Nucleus accumbens (tissue), 56 donors: Measurements from ENCODE around the gene MROH2A.

Source experiments
- DNase-seq, 56 donors: peaks; one replicate each; lab custom pipeline; 2025; lab: John Stamatoyannopoulos, UW

Gene MROH2A

DNA sequence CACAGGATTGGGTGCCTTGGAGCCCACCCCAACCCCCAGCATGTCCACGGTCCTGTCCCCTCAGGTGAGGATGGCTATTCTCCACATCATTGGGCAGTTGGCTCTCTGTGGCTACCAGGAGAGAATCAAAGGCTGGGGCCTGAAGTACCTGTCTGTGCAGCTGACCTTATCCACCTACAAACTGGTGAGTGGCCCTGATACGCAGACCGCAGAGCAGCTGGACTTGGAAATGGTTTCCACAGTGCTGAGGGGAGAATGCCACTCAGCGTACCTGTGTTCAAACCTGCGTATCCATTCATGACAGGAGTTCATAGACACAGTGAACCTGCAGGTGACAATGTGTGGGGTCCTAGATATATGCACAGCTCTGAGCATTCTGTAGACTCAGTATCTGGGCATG lies 21.6 kb downstream of the MROH2A start:
- no peak for DNase-seq

DNA sequence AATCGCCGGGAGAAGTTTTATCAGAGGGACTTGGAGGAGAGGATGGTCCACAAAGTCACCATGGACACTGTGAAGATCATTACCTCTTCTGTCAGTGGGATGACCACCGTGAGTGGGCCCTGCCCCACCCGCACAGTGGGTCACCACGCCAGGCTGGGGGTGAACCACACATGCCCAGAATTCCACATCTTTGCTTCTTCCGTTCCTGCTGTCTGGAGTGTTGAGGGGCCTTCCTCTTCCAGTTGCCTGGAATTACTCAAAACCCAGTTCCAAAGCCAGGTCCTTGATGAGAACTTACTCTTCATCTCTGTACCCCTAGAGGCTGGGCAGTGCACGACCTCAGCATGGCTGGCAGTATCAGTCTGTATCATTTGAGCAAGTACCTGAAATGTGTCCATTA lies 22.1 kb downstream of the MROH2A start:
- no peak for DNase-seq

DNA sequence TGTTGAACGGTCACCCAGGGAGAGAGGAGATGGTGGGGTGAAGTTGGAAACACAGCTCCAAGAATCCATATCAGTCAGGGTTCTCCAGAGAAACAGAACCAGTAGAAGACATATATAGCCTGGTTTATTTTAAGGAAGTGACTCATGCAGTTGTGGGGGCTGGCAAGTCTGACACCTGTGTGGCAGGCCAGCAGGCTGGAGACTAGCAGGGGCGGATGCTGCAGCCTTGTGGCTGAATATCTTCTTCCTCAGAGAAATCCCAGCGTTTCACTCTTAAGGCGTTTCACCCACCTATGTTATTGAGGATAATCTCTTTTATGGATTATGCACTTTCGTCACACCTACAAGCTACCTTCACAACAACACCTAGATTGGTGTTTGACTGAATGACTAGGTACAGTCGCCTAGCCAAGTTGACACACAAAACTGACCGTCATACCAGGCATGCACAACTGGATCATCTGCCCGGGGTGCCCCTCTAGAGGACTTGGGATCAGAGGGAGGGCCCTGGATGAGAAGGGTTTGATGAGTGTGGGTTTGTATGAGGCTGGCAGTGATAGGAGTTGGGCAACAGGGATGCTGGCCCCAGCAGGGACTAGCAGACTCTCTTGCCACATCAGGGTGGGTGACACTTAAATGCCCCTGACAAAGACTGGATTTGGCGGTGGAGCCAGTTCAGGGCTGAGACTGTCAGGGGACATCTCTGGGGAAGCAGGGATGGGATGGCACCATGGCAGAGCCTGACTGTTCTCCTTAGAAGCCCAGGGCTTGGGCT lies 23.4 kb downstream of the MROH2A start:
- DNase-seq = peak in 7 of 56 donors; percentile 4 to 13 (median 10)

DNA sequence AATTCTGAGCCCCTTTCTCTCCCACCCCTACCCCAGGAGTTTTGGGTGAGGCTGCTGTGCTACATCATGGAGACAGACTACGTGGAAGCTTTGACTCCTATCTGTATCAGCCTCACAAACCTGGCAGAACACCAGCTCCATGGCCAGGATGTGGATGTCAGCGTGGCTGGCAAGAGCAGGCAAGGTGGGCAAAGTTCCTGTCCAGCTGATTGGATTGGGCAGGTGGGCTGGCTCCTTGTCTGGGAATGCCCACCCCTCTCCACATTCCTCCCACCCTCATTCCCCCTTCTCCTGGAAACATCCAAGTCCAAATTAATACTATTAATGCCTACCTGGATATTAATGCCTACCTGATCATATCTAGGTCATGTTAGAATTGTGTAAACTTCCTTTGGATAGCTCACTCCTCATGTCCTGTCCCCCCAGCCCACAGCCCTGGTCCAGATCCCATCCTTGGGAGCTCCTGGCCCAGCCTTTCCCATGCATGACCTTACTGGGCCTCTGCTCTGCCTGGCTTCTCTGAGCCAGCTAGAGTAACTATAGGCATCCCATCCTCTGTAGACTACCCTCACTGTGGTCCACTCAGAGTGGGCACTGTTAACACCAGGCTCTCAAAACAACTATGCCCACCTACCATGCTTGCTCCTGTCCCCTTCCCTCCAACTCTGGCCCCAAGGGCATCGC lies 24.1 kb downstream of the MROH2A start:
- no peak for DNase-seq

DNA sequence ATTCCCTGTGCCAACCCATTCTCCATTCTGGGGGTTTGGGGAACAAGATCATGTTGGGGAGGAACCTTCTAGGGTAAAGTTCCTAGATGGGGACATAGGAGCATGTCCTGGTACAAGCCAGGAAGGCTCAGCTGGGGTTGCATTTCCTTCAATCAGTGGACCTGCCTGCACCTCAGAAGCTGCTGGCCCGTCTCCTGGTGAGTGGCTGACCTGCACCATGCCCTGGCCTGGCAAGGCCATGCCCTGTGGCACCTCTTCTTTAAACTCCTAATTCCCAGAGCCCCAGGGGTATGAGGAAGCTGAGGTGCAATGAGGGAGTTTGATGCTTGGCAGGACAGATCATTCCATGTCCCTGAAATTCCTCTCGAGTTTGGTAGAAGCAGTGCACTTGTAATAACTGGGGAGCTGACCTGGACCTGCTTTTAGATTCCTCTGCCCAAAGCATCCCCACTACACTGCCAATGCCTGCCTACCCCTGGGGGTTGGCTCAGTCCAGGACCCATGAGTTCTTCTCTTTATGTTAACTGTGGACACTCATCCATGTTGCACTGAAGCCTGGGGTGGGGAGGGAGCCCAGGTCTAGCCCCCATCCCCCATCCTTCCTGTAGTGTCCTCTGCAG lies 25.3 kb downstream of the MROH2A start:
- DNase-seq = no peak

DNA sequence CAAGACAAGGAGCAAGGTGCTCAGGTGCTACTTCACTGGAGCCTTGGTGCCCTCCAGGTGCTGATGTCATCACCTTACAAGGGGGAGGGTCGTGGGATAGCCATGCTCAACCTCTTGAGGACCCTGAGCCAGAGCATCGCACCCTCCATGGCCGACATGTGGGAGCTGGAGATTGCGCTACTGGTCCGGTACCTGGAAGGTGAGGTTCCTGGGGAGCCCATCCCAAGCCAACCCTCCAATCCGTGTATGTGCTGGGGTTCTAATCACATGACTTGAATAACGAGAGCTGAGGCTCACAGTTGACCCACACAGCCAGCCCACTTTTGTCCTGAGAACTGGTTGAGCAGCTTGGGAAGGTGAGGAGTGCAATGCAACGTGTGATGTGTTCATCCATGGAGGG lies 25.9 kb downstream of the MROH2A start:
- no peak for DNase-seq

DNA sequence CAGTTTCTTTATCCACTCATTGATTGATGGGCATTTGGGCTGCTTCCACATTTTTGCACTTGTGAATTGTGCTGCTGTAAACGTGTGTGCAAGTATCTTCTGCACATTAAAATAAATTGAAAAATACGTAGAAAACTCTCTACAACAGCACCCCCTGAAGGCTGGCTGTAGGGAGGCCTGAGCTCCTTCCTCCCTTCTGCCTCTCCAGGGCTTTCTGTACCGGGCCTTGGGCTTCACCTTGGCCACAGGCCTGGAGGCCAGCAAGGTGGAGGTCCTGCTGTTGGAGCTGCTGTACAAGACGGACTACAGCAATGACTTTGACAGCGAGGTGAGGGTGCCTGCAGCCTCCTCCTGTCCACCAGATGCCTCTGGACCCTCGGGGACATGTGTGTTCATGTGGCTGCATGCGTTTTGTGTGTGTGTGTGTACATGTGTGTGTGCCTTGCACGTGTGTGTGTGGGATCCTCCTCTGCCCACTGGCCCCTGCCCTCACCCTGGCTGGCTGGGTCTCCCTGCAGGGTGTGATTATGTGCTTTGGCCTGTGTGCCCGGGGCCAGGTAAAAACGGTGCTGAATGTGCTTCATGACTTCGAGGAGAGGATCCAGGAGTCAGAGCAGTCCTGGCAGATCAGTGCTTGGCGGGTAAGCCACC lies 29.2 kb downstream of the MROH2A start:
- DNase-seq = no peak

DNA sequence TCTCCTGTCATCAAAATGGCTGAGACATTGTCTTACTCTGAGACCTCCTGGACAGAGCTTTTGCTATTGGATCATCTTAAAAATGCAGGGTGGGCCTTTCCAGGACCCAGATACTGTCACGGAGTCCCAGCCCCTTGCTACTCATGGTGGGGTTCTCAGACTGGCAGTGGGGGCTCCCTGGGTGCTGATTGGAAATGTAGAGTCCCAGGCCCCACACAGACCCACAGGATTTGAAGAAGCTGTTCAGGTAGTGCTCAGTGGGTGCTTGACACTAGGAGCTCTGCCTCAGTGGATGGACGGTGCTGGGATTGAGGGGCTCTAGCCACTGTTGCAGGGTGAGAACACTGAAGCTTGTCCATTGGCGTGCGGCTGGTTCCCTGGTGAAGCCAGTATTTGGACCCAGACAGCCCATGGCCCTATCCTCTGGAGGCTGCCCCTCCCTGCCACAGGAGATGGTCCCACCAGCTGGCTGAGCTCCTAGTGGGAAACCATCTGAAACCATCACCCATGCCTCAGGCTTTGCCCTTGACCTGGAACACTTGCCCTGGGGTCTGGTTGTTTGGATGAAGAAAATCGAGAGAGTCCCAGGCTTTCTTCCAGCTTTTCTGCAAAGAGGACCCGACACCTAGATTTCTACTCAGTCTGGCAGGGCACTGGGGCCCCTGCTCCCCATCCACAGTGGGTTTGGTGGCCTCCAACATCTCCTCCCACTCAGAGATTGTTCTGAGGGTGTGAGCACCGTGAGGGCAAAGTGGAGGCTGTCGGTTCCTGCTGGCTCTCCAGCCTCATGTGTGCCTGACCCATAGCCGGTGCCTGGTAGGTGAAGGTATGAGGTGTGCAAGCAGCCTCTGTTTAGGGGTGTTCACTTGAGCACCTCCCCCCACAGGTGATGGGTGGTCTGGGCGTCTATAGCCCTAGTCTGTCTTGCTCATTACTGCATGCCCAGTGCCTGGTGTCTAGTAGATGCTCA lies 30.1 kb downstream of the MROH2A start:
- DNase-seq = no peak

DNA sequence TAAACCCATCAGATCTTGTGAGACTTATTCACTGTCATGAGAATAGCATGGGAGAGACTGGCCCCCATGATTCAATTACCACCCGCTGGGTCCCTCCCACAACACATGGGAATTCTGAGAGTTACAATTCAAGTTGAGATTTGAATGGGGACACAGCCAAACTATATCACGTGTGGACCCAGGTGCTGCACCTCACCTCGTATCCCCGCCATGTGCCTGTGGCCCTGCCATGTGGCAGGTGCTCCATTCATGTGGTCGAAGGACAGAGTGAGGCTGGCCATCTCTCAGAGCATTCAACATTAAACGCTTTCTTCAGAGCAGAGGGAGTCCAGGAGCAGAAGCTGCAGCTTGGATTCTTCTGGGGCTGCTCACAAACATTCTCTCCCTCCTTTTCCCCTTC lies 32.3 kb downstream of the MROH2A start:
- DNase-seq = no peak

DNA sequence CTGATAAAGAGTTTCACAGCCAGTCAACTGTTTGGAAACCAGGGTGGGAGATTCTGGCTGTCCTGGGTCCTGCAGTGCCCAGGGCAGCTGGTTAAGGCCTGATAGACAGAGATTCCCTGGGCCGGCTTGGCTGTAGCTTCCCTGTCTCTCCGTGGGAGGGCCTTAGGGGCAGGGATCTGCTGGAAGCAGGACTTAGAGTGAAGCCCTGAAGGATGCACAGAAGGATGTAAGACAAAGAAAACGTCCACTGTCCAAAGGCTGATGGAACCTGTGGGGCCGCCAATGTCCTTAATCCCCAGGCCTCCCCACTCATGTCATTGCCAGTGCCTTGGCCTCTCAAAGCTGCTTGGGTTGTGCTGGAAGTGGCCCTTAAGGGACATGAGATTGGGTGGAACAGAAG lies 33.0 kb downstream of the MROH2A start:
- DNase-seq = no peak

DNA sequence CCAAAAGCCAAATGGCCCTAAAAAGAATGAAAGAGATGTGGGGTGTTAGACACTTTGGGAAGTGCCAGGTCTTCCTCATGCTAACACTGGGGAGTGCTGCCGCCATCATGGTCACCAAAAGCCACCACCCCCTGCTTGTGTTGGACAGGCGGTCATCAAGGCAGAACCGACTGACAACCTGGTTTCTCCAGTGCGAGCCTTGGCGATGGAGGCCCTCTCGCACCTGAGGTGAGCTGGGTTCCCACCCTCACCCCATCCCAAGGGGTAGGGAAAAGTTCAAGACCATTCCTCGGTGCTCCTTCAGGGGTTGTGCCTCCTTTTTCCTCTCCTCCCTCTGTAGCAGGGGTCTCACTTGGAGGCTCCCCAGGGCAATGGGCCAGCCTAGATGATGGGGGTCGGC lies 33.6 kb downstream of the MROH2A start:
- no peak for DNase-seq

DNA sequence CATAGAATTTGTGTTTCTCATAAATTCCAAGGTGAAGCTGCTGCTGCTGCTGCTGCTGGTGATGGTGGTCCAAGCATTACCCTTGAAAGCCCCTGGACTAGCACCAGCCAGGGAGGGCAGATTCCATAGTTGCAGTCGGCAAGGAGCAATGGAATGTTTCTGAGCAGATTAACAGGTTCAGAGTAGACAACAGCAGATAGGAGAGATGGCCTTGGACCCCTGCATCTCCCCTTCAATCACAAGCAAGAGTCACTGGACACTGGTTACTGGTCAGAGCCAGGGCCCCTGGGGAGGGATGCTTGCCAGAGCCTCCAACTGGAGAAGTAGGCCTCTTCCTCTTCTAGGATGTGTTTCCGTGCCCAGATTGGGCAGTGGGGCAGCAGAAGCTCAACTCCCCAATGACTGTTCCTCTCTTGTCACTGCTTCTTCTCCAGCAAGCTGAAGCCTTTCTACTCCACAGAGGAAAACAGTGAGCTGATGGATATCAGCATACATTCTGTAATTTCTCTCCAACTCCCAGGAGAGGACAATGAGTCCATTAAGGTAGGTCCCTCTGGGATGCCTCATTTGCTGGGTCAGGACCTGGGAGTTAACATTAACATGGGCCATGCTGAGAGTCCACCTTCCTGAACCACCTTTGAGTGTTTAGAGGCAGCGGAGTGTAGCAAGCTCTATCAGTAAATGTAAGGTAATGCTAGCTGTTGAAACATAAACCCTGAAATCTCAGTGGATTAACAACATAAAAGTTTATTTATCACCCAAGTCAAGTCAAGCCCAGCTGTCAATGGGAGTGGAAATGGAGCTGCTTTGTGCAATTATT lies 35.3 kb downstream of the MROH2A start:
- no peak for DNase-seq

DNA sequence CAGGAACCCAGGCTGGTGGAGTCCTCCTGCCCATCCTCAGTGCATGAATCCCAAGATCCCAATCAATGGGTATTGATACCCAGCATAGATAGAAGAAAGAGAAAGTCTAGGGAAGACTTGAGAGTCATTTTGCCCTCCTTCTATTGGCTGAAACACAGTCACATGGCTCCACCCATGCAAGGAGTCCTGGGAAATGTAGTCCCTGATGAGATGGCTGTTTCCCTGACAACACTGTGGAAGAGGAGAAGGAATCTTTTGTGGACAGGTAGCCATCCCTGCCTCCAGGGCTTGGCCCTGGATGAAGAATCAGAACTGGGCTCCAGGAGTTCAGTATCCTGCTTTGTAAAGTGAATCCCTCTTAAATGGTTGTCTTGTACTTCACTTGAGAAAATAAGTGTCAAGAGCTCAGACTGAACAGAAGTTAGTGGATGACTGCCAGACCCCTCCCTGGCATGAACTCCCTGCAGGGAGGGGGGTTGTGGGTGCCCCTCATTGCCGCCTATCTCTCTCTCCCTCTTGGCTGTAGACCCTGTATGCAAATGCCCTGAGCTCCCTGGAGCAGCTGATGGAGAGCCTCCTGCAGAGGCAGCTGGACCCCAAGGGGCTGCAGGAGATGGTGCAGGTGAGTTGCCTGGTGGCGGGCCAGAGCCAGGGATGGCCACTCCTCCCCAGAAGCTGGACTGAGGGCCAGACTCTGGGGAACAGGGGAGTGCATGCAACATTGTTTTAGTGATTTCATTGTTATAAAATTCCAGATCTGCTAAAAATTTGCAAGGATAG lies 36.1 kb downstream of the MROH2A start:
- DNase-seq = no peak

DNA sequence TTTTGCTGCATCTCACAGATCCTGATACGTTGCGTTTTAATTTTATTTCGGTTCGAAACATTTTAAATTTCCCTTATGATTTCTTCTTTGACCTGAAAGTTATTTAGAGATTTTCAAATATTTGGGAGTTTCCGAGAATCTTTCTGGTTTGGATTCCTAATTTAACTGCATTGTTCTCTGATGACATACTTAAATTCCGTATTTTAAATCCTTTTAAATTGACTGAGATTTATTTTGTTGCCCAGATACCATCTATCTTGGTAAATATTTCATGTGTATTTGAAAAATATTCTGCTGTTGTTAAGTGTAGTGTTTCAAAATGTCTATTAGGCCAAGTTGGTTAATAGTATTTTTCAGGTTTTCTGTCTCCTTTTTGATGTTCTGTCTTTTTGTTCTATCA lies 37.7 kb downstream of the MROH2A start:
- no peak for DNase-seq

DNA sequence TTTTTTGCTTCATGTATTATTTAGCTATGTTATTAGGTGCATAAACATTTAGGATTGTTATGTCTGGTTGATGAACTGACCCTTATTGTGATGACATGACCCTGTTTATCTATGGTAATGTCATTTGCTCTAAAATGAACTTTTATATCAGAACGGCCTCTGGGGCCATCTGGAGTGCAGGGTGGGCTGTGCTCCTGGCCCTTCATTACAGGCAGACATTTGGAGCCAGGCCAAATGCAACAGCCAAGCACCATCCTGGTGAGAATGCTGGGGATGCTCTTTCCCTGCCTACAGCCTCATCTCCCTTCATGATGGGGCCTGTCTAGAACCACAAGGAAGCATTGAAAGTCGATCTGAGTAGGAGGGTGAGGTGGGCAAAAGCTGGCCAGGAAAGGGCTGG lies 38.2 kb downstream of the MROH2A start:
- no peak for DNase-seq

DNA sequence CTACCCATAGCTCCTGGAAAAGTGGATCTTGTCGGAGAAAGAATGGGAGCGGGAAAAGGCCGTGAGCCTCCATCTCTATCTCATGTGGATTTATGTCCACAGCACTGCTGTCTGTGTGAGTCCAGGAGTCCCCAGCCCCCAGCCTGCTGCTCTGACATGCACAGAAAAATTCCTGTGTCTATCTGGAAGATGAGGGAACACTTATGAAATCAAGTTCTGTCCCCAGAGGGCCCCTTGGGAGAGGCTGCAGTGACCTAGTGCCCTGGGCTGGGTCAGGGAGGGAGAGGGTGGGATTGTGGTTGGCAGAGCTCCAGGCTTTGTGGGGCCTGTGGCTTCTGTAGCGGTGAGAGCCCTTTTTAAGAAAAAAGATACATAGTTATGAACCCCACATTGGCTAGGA lies 38.6 kb downstream of the MROH2A start:
- DNase-seq = no peak

DNA sequence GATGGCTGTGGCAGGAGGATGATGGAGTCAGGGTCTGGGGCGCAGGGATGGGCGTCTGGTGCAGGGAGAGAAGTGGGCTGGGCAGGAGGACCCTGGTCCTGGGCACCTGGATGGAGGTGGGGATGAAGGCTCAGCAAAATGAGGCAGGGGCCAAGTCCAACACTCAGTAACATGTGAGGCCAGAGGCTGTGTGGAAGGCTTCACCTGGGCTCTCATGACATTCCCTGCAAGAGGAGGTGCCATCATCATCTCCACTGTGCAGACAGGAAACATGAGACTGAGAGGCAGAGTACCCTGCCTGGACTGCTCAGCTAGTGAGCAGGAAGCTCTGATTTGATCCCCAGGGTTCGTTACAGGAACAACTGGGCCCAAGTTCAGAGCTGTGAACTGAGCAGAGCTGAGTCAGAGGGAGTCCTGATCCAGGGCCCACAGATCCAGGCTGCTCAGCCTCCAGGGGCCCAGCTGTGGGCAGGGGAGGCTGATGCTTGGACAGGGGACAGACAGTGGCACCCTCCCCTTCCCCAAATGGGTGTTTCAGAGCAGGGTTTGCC lies 39.3 kb downstream of the MROH2A start:
- DNase-seq = no peak

DNA sequence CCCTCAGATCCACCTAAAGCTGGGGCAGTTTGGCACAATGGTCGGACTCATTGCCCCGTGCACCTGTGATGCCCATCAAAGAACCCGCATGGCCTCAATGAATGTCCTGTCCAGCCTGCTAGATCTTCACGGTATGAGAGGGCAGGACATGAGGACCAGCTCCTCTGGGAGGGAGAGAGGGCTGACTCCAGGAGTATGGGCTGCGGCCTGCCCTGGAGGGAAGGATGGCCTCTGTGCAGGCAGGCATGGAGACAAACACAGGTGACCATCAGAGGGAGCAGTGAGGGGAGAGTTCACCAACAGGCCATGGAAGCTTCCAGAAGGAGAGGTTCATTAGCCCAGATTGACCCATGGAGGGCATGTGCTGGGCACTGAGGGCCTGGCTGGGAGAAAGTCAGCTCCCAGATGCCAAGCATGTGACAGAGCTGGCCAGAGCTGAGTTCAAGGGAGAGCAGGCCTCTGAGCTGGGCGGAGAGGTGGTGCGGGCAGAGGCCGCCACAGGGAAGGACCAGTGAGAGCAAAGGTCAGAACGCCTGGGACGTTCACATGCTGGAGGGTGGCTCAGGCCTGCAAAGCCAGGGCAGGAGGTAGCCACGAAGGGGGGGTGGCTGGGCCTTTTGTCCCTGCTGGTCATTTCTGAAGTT lies 40.0 kb downstream of the MROH2A start:
- DNase-seq = no peak
